Heart left ventricle (tissue), 16 donors: ENCODE results near the gene PROZ. TPM values are rescaled to one million over a fixed set of nuclear protein-coding genes. Genes with fewer than 3 reads are reported as not detected.

Source experiments
- ATAC-seq, 4 donors: fragments of 200-7000 bp; cut with Tn5 transposase; one replicate each; pipeline ENCODE4 v1.9.1; 2020 to 2022; ENCODE audit warnings: moderate library complexity in 4 of 4, mild to moderate bottlenecking in 3 of 4, moderate number of reproducible peaks in 1 of 4
- DNase-seq, 5 donors: peaks; one replicate each; pipeline ENCODE4 v3.0.0-alpha.2; 2020
- H3K27ac ChIP-seq, 12 donors: fragments of 200-600 bp; sonication (generic) in 4 of 12; one replicate each; pipeline versions ENCODE4 v1.5.0 to v1.8.0; 2016 to 2022; ENCODE audit warnings: mild to moderate bottlenecking in 2 of 12
- H3K27me3 ChIP-seq, 9 donors: fragments of 200-600 bp; sonication (generic) in 2 of 9; one replicate each; pipeline versions ENCODE4 v1.5.1 to v1.8.0; 2016 to 2022; ENCODE audit warnings: mild to moderate bottlenecking in 3 of 9
- H3K36me3 ChIP-seq, 9 donors: fragments of 200-600 bp; sonication (generic) in 2 of 9; one replicate each; pipeline versions ENCODE4 v1.5.0 to v1.8.0; 2018 to 2022; ENCODE audit warnings: mild to moderate bottlenecking in 2 of 9
- H3K4me1 ChIP-seq, 12 donors: fragments of 200-600 bp; sonication (generic) in 4 of 12; one replicate each; pipeline versions ENCODE4 v1.5.0 to v1.8.0; 2016 to 2022; ENCODE audit warnings: mild to moderate bottlenecking in 3 of 12
- H3K4me3 ChIP-seq, 12 donors: fragments of 200-600 bp; sonication (generic) in 4 of 12; one replicate each; pipeline versions ENCODE4 v1.5.0 to v1.8.0; 2017 to 2022; ENCODE audit warnings: mild to moderate bottlenecking in 9 of 12, moderate library complexity in 4 of 12
- H3K9me3 ChIP-seq, 12 donors: fragments of 200-600 bp; sonication (generic) in 4 of 12; one replicate each; pipeline versions ENCODE4 v1.5.0 to v1.8.0; 2016 to 2022; ENCODE audit warnings: mild to moderate bottlenecking in 1 of 12
- CTCF ChIP-seq, 12 donors: fragments of 200-600 bp; sonication (generic) in 4 of 12; IDR thresholded peaks; one replicate each; pipeline versions ENCODE4 v1.5.0 to v1.8.0; 2018 to 2022; ENCODE audit warnings: antibody characterized with exemption in 12 of 12, mild to moderate bottlenecking in 5 of 12
- POLR2A ChIP-seq, 2 donors: fragments of 450-650 bp; IDR thresholded peaks; one replicate each; pipeline ENCODE4 v1.6.1; 2017; ENCODE audit warnings: antibody characterized with exemption in 2 of 2, mild to moderate bottlenecking in 2 of 2, moderate library complexity in 2 of 2
- WGBS, 4 donors: extraction: QIAGEN DNeasy Blood & Tissue Kit in 2 of 4; methylation state at CpG; one replicate each; pipeline versions ENCODE4 v1.1.5 to v1.1.7; 2013 to 2018; 5-methylcytosine and 5-hydroxymethylcytosine counted together
- intact Hi-C, 10 donors: fragments of 100-400 bp; cut with DNase I; formaldehyde crosslinking; loops; one replicate each; pipeline versions ENCODE4 v1.11.1 to v1.14.2; 2022
- polyA plus RNA-seq, 2 donors: library from polyadenylated mRNA; stranded (reverse); fragments of 200-250 nt; gene quantifications; one replicate each; pipeline ENCODE4 v1.2.3, GENCODE V29; 2013
- total RNA-seq, 9 donors: library from RNA; depleted of rRNA in 2 of 9; stranded (reverse); fragments of >200 nt in 2 of 9; fragmentation: NEBNext Ultra II Directional in 3 of 9; extraction: Animal tissue kit (Norgen Biotek cat#: 25700) in 3 of 9; gene quantifications; one replicate each; pipeline versions ENCODE4 v1.1.0 to v1.2.4, GENCODE V29; 2016 to 2023
- donor health status: ischemic (EF 13 %, LVEDD 7.1; RV severe dilation, severe dysfunction).
- donor health status: healthy with polysubstance abuse.
- donor health status: DM: no; HTN: yes; CAD: no.
- donor health status: DM: no; HTN: no; CAD: no.
- donor health status: ischemic (EF 25% LVEDD 6.9; RV normal size, moderate dysfunction).
- donor health status: ischemic (EF 25% LVEDD 5.7; RV mildly dilated, moderate dysfunction).
- donor health status: healthy.
- donor health status: DM: yes; HTN: yes; CAD: no.
- donor health status: ischemic (EF 35%, LVEDD 5.7; RV mildly dilated, moderate dysfunction).
- donor health status: nonischemic (EF 11% LVEDD 7.7; RV severe dilation, severe dysfunction).
- donor health status: DM: yes; HTN: yes; CAD: no.
- donor health status: PGD.
- donor health status: ischemic (EF 29% LVEDD 5.4; RV normal size, mild dysfunction).
- donor health status: nonischemic (EF 23%, LVEDD 6.1; RV moderate dilation, normal function).

PROZ gene
- total and polyA plus RNA-seq, 11 donors = not detected

- no peak for TF ChIP-seq POLR2A (IDR thresholded peaks at IDR 0.05)
- TF ChIP-seq CTCF (IDR thresholded peaks at IDR 0.05) = no peak
- peaks cover 0 to 47% (median 35%) of the 10 kb centered on the region in 9 donors for H3K36me3 ChIP-seq
- H3K27me3 ChIP-seq = no peaks in the 10 kb centered on the region
- peak overlapping the region in 11 of 12 donors; percentile 10 to 89 (median 67) for H3K27ac ChIP-seq
- intact Hi-C loops = loop anchor here in 1 of 10 donors (5.0 kb wide), 1 partner anchor 79 kb away; the partner anchor contains the start of gene LAMP1
- no peak overlapping the region for H3K4me3 ChIP-seq
- 58 to 70% (median 64%) methylated on average over 3 of the region's 3 CpGs for WGBS, 4 donors
- no peak for ATAC-seq
- H3K9me3 ChIP-seq = no peaks in the 10 kb centered on the region
- no peak for DNase-seq
- H3K4me1 ChIP-seq = peaks cover 0 to 73% (median 42%) of the 10 kb centered on the region in 12 donors
Measured at GRCh38 chr13:113218586-113218985, 60.1 kb downstream of the PROZ start.

GRCh38 chr13:113219256-113219940 is 61.0 kb downstream of the PROZ start:
- Histone ChIP-seq H3K4me1 (peaks cover 0 to 72% (median 37%) of the 10 kb centered on the region in 12 donors), H3K36me3 (peaks cover 0 to 55% (median 42%) of the 10 kb centered on the region in 9 donors), H3K4me3 (no peak overlapping the region), H3K27ac (peak overlapping the region in 9 of 12 donors; percentile 27 to 87 (median 61)), H3K9me3 (no peaks in the 10 kb centered on the region), H3K27me3 (no peaks in the 10 kb centered on the region)
- ATAC-seq (no peak), DNase-seq (no peak)
- no peak for TF ChIP-seq POLR2A (IDR thresholded peaks at IDR 0.05)
- no peak for TF ChIP-seq CTCF (IDR thresholded peaks at IDR 0.05)
- WGBS, 4 donors = 63 to 74% (median 70%) methylated on average over 14 of the region's 14 CpGs
- intact Hi-C loops = loop anchor here in 1 of 10 donors (5.0 kb wide), 1 partner anchor 78 kb away; the partner anchor contains the start of gene LAMP1

GRCh38 chr13:113220141-113220598 is 61.7 kb downstream of the PROZ start:
- WGBS, 4 donors = 34 to 45% (median 40%) methylated on average over 13 of the region's 13 CpGs
- no peak for TF ChIP-seq CTCF (IDR thresholded peaks at IDR 0.05)
- no peak for TF ChIP-seq POLR2A (IDR thresholded peaks at IDR 0.05)
- peak in 2 of 4 donors; percentile 6 to 23 for ATAC-seq
- intact Hi-C loops = loop anchor here in 8 of 10 donors (2.0 to 10.0 kb wide), 6 partner anchors 183 to 278 kb away; no protein-coding TSS in a partner anchor
- no peak overlapping the region for H3K4me3 ChIP-seq
- peak in 2 of 5 donors; percentile 44 to 69 for DNase-seq
- H3K27me3 ChIP-seq = no peaks in the 10 kb centered on the region
- peak overlapping the region in 10 of 12 donors; percentile 0 to 87 (median 46) for H3K27ac ChIP-seq
- peaks cover 0 to 63% (median 50%) of the 10 kb centered on the region in 9 donors for H3K36me3 ChIP-seq
- H3K9me3 ChIP-seq = no peaks in the 10 kb centered on the region
- peaks cover 0 to 66% (median 34%) of the 10 kb centered on the region in 12 donors for H3K4me1 ChIP-seq

- intact Hi-C loops = loop anchor here in 8 of 10 donors (2.0 to 10.0 kb wide), 6 partner anchors 184 to 279 kb away; no protein-coding TSS in a partner anchor
- DNase-seq = peak in 4 of 5 donors; percentile 44 to 72 (median 52)
- 75 to 96% (median 77%) methylated on average over 7 of the region's 7 CpGs for WGBS, 4 donors
- H3K4me3 ChIP-seq = no peak overlapping the region
- H3K27me3 ChIP-seq = no peaks in the 10 kb centered on the region
- peak; percentile 33 to 59 (median 37) for ATAC-seq
- no peaks in the 10 kb centered on the region for H3K9me3 ChIP-seq
- peaks cover 0 to 70% (median 57%) of the 10 kb centered on the region in 9 donors for H3K36me3 ChIP-seq
- no peak for TF ChIP-seq POLR2A (IDR thresholded peaks at IDR 0.05)
- peak; percentile 11 to 64 (median 42) for TF ChIP-seq CTCF (IDR thresholded peaks at IDR 0.05)
- H3K27ac ChIP-seq = peak overlapping the region in 10 of 12 donors; percentile 0 to 87 (median 48)
- peaks cover 0 to 62% (median 34%) of the 10 kb centered on the region in 12 donors for H3K4me1 ChIP-seq
Measured at GRCh38 chr13:113220877-113221276, 62.4 kb downstream of the PROZ start.
